ENCODE results near the gene PIGA. TPM values are rescaled to one million over a fixed set of nuclear protein-coding genes. Genes with fewer than 3 reads are reported as not detected.

PIGA gene
- total RNA-seq, 1 experiment from 2014 or later = 15.3 TPM

GRCh38 chrX:15321447-15321846 is 13.9 kb downstream of the PIGA start:
- H3K4me2 ChIP-seq = no peak overlapping the region
- H3K4me1 ChIP-seq (replicated peaks; ENCODE audit: insufficient read depth) = no peaks in the 10 kb centered on the region
- ChIA-PET CTCF (no interaction called here), POLR2A (ENCODE audit: unreplicated experiment) (no interaction called here)
- DNase-seq = no peak
- H3K79me2 ChIP-seq (ENCODE audit: low read depth) = no peaks in the 10 kb centered on the region
- H3K27ac ChIP-seq = no peak overlapping the region
- H3K4me3 ChIP-seq = no peak overlapping the region
- H3K36me3 ChIP-seq (ENCODE audit: low read depth) = no peaks in the 10 kb centered on the region
- TF ChIP-seq CTCF (conservative IDR thresholded peaks at IDR 0.05) (no peak), EZH2 (IDR thresholded peaks at IDR 0.05; ENCODE audit: low read depth) (no peak)
- no TSS peak for BruUV-seq (replicated peaks)
- H3K27me3 ChIP-seq (ENCODE audit: insufficient read depth, low read depth) = no peaks in the 10 kb centered on the region
- no peak overlapping the region for H2AFZ ChIP-seq
- no peaks in the 10 kb centered on the region for H3K9me3 ChIP-seq (ENCODE audit: insufficient read depth, low read depth)
- intact Hi-C loops (cut with micrococcal nuclease; ENCODE audit: unreplicated experiment) = no loop called here
- no peaks in the 10 kb centered on the region for H4K20me1 ChIP-seq (ENCODE audit: insufficient read depth)
- H3K9me2 ChIP-seq (ENCODE audit: insufficient read depth) = no peaks in the 10 kb centered on the region
- no peaks in the 10 kb centered on the region for H3F3A ChIP-seq (ENCODE audit: insufficient read depth, low read depth)

GRCh38 chrX:15320297-15320696 is 15.0 kb downstream of the PIGA start:
- Histone ChIP-seq H4K20me1 (ENCODE audit: insufficient read depth) (no peaks in the 10 kb centered on the region), H3K36me3 (ENCODE audit: low read depth) (no peaks in the 10 kb centered on the region), H3K9me2 (ENCODE audit: insufficient read depth) (no peaks in the 10 kb centered on the region), H3K27ac (no peak overlapping the region), H3K4me3 (no peak overlapping the region), H2AFZ (no peak overlapping the region), H3K9me3 (ENCODE audit: insufficient read depth, low read depth) (no peaks in the 10 kb centered on the region), H3K4me2 (no peak overlapping the region), H3K27me3 (ENCODE audit: insufficient read depth, low read depth) (no peaks in the 10 kb centered on the region), H3K4me1 (replicated peaks; ENCODE audit: insufficient read depth) (no peaks in the 10 kb centered on the region), H3K79me2 (ENCODE audit: low read depth) (no peaks in the 10 kb centered on the region), H3F3A (ENCODE audit: insufficient read depth, low read depth) (no peaks in the 10 kb centered on the region)
- intact Hi-C loops (cut with micrococcal nuclease; ENCODE audit: unreplicated experiment) = no loop called here
- TF ChIP-seq CTCF (conservative IDR thresholded peaks at IDR 0.05) = no peak
- no peak for TF ChIP-seq EZH2 (IDR thresholded peaks at IDR 0.05; ENCODE audit: low read depth)
- POLR2A ChIA-PET (ENCODE audit: unreplicated experiment) = no interaction called here
- no TSS peak for BruUV-seq (replicated peaks)
- CTCF ChIA-PET = no interaction called here
- DNase-seq = no peak

GRCh38 chrX:15319075-15319474 is 16.2 kb downstream of the PIGA start:
- Histone ChIP-seq H3K79me2 (ENCODE audit: low read depth) (no peaks in the 10 kb centered on the region), H4K20me1 (ENCODE audit: insufficient read depth) (no peaks in the 10 kb centered on the region), H3K9me2 (ENCODE audit: insufficient read depth) (no peaks in the 10 kb centered on the region), H3F3A (ENCODE audit: insufficient read depth, low read depth) (no peaks in the 10 kb centered on the region), H3K9me3 (ENCODE audit: insufficient read depth, low read depth) (no peaks in the 10 kb centered on the region), H3K4me2 (no peak overlapping the region), H3K4me3 (no peak overlapping the region), H3K4me1 (replicated peaks; ENCODE audit: insufficient read depth) (no peaks in the 10 kb centered on the region), H3K36me3 (ENCODE audit: low read depth) (no peaks in the 10 kb centered on the region), H3K27me3 (ENCODE audit: insufficient read depth, low read depth) (no peaks in the 10 kb centered on the region), H3K27ac (no peak overlapping the region), H2AFZ (no peak overlapping the region)
- no TSS peak for BruUV-seq (replicated peaks)
- ChIA-PET CTCF (no interaction called here), POLR2A (ENCODE audit: unreplicated experiment) (no interaction called here)
- DNase-seq = no peak
- TF ChIP-seq EZH2 (IDR thresholded peaks at IDR 0.05; ENCODE audit: low read depth) = no peak
- TF ChIP-seq CTCF (conservative IDR thresholded peaks at IDR 0.05) = no peak
- intact Hi-C loops (cut with micrococcal nuclease; ENCODE audit: unreplicated experiment) = no loop called here
